Measurements from ENCODE around the gene BACH1.

BACH1 gene

DNA sequence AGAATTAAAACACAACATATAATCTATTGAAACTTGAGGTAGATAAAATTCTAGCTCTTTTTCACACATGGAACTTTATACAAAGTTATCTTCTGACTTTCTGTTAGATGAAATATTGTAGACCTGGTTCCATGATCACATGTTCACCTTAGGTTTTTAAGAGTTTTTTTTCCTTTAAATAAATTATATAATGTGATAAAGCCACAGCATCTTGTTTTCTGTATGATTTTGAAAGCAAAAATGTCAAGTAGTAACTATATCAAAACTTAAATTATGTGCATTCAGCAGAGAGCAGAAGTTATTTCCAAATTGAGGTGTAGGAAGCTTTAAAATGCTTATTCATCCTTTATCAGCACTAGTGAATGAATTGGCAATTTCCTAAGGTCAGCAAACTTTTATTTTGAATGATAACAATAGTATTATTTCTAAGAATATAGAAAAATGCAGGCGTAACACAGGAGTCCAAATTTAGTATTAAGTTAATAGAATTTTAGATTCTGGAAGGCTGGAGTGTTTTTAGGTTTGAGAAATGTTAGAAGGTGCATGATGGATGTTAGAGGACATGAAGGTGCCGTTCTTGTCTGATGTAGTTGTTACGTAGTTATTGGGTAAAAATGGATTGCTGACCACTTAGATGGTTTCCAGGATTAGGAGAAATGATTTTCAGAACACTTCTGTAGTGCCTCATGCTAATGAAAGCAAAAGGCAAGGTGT is 17.5 kb downstream of the BACH1 start:
- Mint-ChIP-seq H3K36me3 (ENCODE audit: low read depth) (peaks cover 5% of the 10 kb centered on the region), H3K27me3 (ENCODE audit: low read depth) (no peaks in the 10 kb centered on the region), H3K4me3 (no peak overlapping the region), H3K9me3 (peaks cover 2% of the 10 kb centered on the region), H3K27ac (no peak overlapping the region), H3K4me1 (ENCODE audit: low read depth) (peaks cover 9% of the 10 kb centered on the region)

DNA sequence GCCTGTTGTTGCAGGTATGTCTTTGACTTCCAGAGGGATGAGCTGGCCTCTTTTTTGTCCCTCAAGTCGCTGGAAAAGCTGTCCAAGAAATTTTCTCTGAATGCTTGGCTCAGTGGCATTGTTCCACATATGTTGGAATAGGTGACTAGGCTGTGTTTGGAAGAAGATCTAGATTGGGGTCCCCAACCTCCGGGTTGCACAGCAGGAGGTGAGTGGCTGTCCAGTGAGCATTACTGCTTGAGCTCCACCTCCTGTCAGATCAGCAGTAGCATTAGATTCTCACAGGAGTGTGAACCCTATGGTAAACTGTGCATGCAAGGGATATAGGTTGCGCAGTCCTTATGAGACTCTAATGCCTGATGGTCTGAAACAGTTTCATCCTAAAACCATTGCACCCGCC is 18.1 kb downstream of the BACH1 start:
- H3K27me3 Mint-ChIP-seq (ENCODE audit: low read depth), result no peaks in the 10 kb centered on the region
- no peak overlapping the region for H3K27ac Mint-ChIP-seq
- H3K4me1 Mint-ChIP-seq (ENCODE audit: low read depth), result peaks cover 8% of the 10 kb centered on the region
- H3K36me3 Mint-ChIP-seq (ENCODE audit: low read depth), result peaks cover 8% of the 10 kb centered on the region
- H3K9me3 Mint-ChIP-seq, result peaks cover 3% of the 10 kb centered on the region
- no peak overlapping the region for H3K4me3 Mint-ChIP-seq

DNA sequence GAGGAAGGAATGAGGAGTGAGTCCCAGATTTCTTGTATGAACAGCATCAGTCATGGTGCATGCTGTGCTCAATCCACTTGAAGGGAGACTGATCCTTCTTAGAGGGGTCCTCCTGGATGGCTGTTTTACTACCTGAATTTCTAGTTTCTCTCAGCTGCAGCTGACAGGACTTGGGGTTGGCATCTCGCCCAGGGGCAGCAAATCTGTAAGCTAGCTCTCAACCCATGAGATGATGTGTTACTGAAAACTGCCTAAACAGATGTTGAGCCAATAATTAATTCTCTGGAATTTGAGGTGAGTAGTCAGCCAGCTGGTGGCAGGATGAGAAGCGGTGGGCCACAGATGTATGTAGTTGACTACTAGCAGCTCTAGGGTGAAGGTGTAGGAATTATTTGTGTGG is 19.6 kb downstream of the BACH1 start:
- Mint-ChIP-seq H3K9me3 (peaks cover 3% of the 10 kb centered on the region), H3K4me3 (no peak overlapping the region), H3K27me3 (ENCODE audit: low read depth) (no peaks in the 10 kb centered on the region), H3K27ac (no peak overlapping the region), H3K4me1 (ENCODE audit: low read depth) (peaks cover 8% of the 10 kb centered on the region), H3K36me3 (ENCODE audit: low read depth) (peaks cover 11% of the 10 kb centered on the region)

DNA sequence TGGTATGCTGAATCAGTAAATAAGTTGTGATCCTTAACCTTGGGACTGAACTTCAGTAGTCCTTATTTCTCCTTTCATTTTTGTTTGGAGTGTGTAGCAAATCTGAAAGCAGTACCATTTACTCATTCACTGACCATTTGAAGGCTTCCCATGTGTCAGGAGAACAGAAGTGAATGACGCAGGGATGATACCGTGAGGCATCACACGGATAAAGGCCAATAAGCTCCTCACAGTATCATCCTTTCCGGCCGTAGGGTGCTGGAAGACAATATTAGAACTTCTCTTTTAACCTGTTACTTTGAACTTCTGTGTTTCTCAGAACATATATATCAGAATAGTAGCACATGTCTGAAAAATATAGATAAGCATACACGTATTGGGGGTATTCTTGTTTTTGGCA is 21.3 kb downstream of the BACH1 start:
- Mint-ChIP-seq H3K27ac (no peak overlapping the region), H3K9me3 (peaks cover 3% of the 10 kb centered on the region), H3K4me3 (no peak overlapping the region), H3K36me3 (ENCODE audit: low read depth) (peaks cover 14% of the 10 kb centered on the region), H3K4me1 (ENCODE audit: low read depth) (peaks cover 8% of the 10 kb centered on the region), H3K27me3 (ENCODE audit: low read depth) (no peaks in the 10 kb centered on the region)

DNA sequence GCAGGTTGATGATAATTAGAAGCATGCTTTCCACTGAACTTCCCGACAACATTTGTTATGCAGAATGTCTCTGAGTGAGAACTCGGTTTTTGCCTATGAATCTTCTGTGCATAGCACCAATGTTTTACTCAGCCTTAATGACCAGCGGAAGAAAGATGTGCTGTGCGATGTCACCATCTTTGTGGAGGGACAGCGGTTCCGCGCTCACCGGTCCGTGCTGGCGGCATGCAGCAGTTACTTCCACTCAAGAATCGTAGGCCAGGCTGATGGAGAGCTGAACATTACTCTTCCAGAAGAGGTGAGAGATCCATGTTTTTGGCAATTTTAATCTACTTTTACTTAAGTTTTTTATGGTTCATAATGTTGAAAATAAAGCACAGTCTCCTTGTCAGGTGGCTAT is 22.5 kb downstream of the BACH1 start:
- Mint-ChIP-seq H3K4me3 (no peak overlapping the region), H3K27me3 (ENCODE audit: low read depth) (no peaks in the 10 kb centered on the region), H3K4me1 (ENCODE audit: low read depth) (peaks cover 8% of the 10 kb centered on the region), H3K36me3 (ENCODE audit: low read depth) (peaks cover 17% of the 10 kb centered on the region), H3K27ac (no peak overlapping the region), H3K9me3 (peaks cover 3% of the 10 kb centered on the region)

DNA sequence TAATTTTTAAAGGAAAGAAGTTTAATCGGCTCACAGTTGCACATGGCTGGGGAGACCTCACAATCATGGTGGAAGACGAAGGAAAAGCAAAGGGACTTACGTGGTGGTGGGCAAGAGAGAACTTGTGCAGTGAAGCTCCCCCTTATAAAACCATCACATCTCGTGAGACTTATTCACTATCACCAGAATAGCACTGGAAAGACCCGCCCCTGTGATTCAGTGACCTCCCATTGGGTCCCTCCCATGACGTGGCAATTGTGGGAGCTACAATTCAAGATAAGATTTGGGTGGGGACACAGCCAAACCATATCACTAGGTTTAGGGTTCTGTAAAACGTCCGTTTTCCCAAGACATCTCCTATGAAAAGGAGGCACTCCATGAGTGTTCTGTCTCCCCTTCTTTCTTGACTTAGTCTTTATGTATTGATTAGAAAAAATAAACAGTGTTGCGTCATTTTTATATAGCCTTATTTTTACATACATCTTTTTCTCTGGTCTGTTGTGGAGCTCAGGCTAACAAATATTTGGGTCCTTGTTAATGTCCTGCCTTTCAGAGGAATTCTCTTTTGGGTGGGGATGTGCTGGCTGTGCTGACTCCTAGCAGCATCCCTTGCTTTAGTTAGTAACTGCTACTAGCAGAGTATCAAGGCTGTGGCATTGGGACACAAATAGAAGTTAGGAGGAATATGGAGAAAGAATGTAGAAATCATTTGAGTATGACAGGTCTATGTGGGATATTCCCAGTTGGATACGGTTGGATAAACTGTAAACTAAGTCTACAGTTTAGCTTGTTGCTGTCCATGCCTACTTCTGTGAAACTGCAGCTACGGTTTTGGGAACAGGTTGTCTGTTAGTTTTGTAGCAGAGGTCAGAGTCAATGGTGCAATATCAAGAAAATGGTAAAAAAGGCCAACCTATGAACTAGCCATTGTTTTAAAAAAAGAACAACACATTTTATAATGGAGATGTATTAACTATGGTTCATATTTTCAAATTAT is 23.5 kb downstream of the BACH1 start:
- H3K36me3 Mint-ChIP-seq (ENCODE audit: low read depth), result peaks cover 22% of the 10 kb centered on the region

DNA sequence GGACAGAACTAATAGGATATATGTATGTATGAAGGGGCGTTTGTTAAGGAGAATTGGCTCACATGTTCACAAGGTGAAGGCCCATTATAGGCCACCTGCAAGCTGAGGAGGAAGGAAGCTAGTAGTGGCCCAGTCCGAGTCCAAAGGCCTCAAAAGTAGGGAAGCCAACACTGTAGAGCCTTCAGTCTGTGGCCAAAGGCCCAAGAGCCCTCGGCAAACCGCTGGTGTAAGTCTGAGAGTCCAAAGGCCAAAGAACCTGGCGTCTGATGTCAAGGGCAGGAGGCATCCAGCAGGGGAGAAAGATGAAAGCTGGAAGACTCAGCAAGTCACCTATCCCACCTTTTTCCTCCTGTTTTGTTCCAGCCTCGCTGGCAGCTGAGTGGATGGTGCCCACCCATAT is 24.5 kb downstream of the BACH1 start:
- Mint-ChIP-seq H3K27ac (no peak overlapping the region), H3K27me3 (ENCODE audit: low read depth) (no peaks in the 10 kb centered on the region), H3K4me1 (ENCODE audit: low read depth) (peaks cover 4% of the 10 kb centered on the region), H3K9me3 (peaks cover 3% of the 10 kb centered on the region), H3K4me3 (no peak overlapping the region), H3K36me3 (ENCODE audit: low read depth) (peaks cover 24% of the 10 kb centered on the region)

More for the DNA sequence above, 23.5 kb downstream of the BACH1 start:
- Mint-ChIP-seq H3K27ac (no peak overlapping the region), H3K4me1 (ENCODE audit: low read depth) (peaks cover 7% of the 10 kb centered on the region), H3K9me3 (peaks cover 3% of the 10 kb centered on the region), H3K27me3 (ENCODE audit: low read depth) (no peaks in the 10 kb centered on the region), H3K4me3 (no peak overlapping the region)

DNA sequence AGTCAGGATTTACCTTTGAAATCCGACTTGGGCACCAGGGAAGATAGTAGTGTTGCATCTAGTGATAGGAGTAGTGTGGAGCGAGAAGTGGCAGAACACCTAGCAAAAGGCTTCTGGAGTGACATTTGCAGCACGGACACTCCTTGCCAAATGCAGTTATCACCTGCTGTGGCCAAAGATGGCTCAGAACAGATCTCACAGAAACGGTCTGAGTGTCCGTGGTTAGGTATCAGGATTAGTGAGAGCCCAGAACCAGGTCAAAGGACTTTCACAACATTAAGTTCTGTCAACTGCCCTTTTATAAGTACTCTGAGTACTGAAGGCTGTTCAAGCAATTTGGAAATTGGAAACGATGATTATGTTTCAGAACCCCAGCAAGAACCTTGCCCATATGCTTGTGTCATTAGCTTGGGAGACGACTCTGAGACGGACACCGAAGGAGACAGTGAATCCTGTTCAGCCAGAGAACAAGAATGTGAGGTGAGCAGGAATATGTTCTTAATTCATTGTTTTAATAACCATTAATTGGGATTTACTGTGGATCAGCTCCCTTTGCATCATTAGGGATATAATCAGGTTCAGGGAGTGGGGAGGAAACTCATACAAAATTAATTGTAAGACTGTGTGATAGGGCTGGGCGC is 28.3 kb downstream of the BACH1 start:
- peaks cover 17% of the 10 kb centered on the region for H3K36me3 Mint-ChIP-seq (ENCODE audit: low read depth)
- H3K4me3 Mint-ChIP-seq, result no peak overlapping the region
- H3K27ac Mint-ChIP-seq, result no peak overlapping the region
- no peaks in the 10 kb centered on the region for H3K27me3 Mint-ChIP-seq (ENCODE audit: low read depth)
- peaks cover 2% of the 10 kb centered on the region for H3K4me1 Mint-ChIP-seq (ENCODE audit: low read depth)
- H3K9me3 Mint-ChIP-seq, result no peaks in the 10 kb centered on the region

DNA sequence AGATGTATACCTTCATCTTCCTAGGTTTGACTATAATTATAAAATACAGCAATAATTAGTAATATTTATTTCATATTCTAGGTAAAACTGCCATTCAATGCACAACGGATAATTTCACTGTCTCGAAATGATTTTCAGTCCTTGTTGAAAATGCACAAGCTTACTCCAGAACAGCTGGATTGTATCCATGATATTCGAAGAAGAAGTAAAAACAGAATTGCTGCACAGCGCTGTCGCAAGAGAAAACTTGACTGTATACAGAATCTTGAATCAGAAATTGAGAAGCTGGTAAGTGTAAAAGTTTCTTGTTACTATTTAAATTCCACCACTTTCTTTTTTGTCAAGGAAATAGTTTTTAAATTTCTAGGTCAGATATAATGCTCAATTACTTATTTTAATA is 30.7 kb downstream of the BACH1 start:
- Mint-ChIP-seq H3K36me3 (ENCODE audit: low read depth) (peaks cover 16% of the 10 kb centered on the region), H3K27ac (no peak overlapping the region), H3K27me3 (ENCODE audit: low read depth) (no peaks in the 10 kb centered on the region), H3K4me1 (ENCODE audit: low read depth) (peaks cover 2% of the 10 kb centered on the region), H3K4me3 (no peak overlapping the region), H3K9me3 (no peaks in the 10 kb centered on the region)

DNA sequence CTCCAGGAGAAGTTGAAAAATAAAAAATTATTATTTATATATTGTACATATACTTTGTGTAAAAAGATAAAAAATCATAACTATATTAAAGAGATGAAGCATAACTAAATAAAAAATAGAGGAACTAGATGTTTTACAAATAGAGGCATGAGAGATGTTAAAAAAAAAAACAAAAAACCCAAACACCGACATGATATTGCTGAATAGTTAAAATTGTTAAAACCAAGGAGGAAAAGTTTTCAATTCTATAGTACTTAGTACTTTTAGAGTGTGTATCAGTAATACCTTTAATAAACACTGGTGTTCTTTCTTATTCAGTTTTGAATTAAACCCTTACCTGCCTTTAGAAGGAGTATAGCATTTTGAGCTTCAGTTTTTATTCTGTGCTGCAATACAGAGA is 32.1 kb downstream of the BACH1 start:
- Mint-ChIP-seq H3K27me3 (ENCODE audit: low read depth) (no peaks in the 10 kb centered on the region), H3K27ac (no peak overlapping the region), H3K36me3 (ENCODE audit: low read depth) (peaks cover 21% of the 10 kb centered on the region), H3K9me3 (no peaks in the 10 kb centered on the region), H3K4me1 (ENCODE audit: low read depth) (peaks cover 5% of the 10 kb centered on the region), H3K4me3 (no peak overlapping the region)

DNA sequence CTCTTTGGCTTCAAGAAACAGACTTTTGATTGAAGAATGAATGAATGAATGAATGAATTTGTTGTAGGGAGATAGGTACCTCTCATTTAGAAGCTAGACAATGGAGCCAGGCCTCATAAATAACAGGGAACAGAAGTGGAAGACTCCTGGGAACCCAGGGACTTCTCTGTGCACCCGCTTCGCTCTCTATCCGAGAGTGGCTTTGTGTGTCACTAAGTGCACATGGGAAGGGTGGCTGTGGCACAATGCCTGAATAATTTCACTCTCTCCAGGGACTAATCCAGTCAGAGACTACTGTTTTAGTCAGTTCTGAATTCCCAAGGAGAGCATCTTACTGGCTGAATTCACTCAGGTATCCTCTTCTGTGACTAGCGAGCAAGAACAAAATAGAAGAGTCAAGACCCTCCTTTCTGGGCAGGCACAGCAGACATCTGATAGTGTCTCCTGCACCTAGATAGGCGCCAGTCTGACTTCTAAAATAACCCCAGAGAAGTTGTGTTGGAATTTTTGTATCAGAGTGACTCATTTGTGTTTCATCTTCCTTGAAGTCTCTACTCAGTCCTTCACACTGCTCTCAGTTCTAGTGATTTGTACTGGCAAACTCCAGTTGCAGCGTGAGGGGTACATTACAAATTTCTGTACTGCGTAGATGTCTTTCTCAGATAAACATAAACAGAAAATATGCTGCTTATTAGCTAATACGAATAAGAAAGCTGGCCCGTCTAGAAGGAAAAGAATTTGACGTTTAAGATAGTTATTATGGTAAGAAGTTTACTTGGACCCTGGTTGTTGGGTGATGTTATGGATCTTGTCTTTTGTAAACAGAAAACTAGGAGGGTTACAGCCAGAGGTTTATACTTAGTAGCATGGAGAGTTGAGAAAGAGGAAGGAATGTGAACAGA is 34.0 kb downstream of the BACH1 start:
- H3K27me3 Mint-ChIP-seq (ENCODE audit: low read depth), result no peaks in the 10 kb centered on the region
- peaks cover 4% of the 10 kb centered on the region for H3K4me1 Mint-ChIP-seq (ENCODE audit: low read depth)
- H3K9me3 Mint-ChIP-seq, result no peaks in the 10 kb centered on the region
- H3K4me3 Mint-ChIP-seq, result no peak overlapping the region
- no peak overlapping the region for H3K27ac Mint-ChIP-seq
- peaks cover 13% of the 10 kb centered on the region for H3K36me3 Mint-ChIP-seq (ENCODE audit: low read depth)

DNA sequence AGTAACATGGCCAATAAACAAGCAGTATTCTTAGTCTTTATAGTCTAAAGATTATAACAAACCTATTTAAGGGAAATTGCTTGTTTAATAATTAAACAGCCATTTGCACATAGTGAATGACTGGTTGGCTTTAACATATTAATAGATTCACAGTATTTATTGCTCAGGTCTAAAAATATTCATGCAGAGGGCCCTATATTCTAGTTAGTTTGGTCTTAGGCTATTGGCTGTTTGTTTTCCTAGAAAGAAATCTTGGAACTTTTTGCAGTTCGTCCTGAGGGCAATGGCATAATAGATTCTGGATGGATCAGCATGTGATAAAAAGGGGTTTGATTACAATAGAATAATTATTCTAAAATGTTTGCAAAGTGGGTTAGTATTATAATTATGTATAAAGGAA is 34.7 kb downstream of the BACH1 start:
- no peaks in the 10 kb centered on the region for H3K27me3 Mint-ChIP-seq (ENCODE audit: low read depth)
- peaks cover 13% of the 10 kb centered on the region for H3K36me3 Mint-ChIP-seq (ENCODE audit: low read depth)
- peaks cover 4% of the 10 kb centered on the region for H3K4me1 Mint-ChIP-seq (ENCODE audit: low read depth)
- H3K4me3 Mint-ChIP-seq, result no peak overlapping the region
- no peaks in the 10 kb centered on the region for H3K9me3 Mint-ChIP-seq
- H3K27ac Mint-ChIP-seq, result no peak overlapping the region

DNA sequence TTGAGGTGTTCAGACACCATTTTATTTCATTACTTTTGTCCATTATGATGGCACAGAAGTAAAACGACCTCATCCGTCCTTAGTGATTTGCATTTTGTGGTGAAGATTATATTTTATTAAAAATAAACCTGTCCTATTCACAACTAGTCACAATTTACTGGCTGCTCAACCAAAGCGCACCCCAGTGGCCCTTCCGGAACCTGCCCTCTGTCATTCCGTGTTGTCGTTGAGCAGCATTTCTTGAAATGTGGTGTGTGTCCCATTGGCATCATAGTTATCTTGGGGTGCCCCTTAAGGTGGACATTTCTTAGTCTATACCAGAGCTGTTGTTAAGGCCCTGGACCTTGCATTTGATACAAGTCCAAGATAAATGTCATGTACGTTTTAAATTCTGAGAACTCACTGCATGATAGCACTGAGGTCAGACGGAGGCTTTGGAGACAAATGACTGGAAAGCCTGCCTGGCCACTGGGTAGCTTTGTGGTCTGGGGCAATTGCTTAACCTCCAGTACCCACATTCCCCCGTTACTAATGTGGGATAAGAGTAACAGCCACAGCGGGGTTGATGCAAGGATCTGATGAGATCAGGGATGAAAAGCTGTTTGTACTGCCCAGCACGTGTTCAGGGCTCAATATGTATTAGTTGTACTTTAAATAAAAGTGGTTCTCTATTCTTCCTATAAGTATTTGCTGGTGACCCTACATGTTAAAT is 36.2 kb downstream of the BACH1 start:
- Mint-ChIP-seq H3K36me3 (ENCODE audit: low read depth) (peaks cover 14% of the 10 kb centered on the region), H3K9me3 (no peaks in the 10 kb centered on the region), H3K27ac (no peak overlapping the region), H3K27me3 (ENCODE audit: low read depth) (no peaks in the 10 kb centered on the region), H3K4me1 (ENCODE audit: low read depth) (peaks cover 4% of the 10 kb centered on the region), H3K4me3 (no peak overlapping the region)
